Putamen (tissue), 1 donor: ENCODE results near the gene SSBP2.
"Not testable (repeated sequence)": the region's sequence is repeated elsewhere in the genome, so short reads cannot be mapped to it uniquely, and the experiment has no call there.

ENCODE experiments used
- DNase-seq: peaks from one replicate; pipeline ENCODE4 v3.0.0-alpha.2; 2016; ENCODE audit warnings: low spot score

The SSBP2 gene

DNA sequence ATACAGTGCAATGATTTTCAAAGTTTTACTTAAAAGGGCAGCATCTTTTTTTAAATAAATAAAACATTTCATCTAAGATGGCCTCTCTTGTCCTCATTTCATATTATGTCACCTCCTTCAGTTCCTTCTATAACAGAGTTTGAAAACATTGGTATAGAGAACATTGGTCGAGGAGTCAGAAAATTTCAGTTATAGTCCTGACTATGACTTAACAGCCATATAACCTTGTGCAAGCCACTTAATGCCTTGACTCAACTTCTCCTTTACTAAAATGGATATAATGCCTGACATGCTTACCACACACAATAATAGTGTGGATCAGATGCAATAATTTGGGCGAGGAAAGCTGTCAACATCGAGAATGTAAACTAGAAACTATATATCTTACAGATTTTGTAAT, 22.6 kb downstream of the SSBP2 start:
- no peak for DNase-seq

DNA sequence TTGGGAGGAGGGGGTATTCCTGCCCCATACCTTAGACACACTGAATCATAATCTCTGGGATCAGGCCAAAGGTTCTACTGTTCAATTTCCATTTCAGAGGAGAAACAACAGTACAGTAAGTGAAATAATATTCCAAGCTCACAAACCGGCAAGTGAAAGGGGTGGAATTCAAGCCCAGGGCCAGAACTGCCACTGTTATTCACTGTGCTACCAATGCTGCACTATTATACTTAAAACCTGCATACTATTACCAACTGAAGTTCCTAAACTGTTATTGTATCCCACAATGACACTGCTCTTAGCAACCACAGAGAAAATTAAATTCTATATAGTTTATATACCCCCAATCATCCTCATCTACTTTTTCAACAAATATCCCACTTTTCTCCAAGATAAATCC, 24.6 kb downstream of the SSBP2 start:
- DNase-seq, result no peak

DNA sequence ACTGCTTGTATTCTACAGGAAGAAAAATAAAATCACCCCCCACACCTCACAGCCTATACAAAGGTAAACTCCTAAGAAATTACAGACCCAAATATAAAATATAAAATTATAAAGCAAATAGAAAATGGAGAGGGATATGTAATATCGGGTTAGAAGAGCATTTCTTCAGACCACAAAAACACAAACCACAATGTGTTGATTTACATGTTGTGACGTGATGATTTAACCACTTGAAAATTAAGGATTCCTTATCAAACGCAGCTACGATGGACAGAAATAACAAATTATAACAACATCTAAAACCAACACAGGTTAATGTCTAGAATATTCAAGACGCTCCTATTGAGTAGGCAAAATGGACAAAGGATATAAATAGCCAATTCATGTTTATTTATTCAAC, 26.3 kb downstream of the SSBP2 start:
- DNase-seq, result no peak

DNA sequence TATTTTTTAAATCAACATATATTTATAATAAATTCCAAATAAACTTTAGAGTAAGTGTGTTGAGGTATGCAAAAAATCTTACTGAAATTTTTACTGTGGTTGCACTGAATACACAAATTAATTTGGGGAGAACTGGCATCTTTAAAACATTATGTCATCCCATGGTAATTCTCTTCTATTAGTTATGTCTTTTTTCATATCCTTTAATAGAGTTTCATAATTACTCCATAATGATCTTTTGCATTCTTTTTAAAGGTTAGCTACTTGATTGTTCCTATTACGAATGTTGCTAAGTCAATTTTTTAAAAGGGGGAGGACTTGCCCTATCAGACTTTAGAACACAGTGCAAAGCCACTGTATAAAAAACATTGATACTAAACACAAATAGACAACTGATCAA, 26.8 kb downstream of the SSBP2 start:
- no peak for DNase-seq

DNA sequence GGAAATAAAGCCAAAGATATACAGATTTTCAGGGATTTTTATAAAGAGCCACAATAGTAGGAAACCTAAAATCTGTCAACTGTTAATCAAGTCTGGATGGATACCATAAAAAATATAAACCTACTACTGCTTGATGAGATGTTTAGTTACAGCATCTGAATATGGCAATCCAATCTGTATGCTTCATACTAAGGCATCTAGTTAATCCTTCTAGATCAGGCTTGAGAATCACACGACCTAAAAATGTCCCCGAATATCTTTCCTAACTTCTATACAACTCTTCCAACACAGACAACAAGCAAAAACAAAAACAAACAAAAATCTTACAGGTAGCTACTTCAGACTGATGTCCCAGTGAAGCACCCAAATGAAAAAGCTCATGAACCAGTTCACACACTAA, 29.8 kb downstream of the SSBP2 start:
- DNase-seq, result no peak

DNA sequence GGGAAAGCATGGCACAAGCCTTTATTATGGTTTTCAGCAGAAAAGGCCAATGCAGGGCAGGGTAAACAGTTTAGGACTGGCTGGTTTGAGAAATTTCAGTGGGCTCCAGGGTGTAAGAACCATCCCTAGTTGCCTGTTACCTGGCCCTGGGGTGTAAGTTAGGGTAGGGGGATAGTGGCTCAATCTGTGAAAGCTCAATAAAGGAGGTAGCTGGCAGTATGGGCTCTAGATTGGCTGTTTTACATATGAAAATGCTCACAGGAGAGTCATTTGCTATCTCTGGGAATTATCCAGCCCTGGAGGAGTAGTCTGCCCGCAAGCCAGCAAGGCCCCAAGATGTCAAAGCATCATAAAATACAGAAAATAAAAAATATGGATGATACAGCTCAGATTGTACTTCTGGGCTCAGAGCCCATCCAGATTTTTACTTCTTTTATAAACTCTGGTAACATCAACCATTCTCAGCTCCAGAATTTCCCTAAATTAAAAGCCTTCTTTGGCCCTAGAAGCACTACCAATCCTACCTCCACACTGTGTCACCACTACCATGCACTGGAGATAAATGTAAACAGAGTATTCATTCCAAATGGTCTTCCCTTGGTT, 31.1 kb downstream of the SSBP2 start:
- no peak for DNase-seq

DNA sequence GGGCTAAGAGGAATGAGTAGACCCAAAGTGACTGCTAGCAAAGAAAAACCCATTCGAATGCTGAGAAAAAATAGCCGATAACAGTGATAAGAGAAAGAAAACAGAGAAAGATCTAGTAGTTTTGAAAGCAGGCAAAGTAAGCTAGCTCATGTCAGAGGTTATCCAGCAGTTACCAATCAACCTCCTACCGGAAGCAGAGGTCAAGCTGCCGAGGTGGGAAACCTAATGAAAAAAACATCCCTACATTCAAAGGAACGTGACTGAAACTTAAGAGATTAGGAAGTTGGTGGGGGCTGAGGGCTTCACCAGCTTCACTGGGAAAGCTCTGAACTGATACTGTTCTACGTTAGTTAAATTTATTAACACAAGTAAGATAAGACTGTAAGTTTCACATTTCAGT, 32.6 kb downstream of the SSBP2 start:
- DNase-seq, result no peak

DNA sequence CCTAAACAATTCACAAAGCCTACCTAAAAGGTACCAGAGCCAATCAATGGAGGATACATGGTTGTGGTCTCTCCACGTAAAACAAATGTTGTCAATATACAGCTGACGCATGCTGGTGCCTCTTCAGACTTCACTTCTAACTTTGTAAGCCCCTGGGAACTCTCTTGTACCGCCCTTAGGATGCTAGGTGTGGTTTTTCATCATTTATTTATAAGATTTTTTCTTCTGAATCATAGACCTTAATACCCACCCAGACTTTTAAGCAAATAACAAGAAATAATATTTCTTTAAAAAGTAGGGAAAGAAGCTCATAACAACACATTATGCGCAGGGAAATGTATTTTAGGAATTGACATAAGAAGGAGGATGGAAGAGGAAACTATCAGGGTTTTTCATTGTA, 33.0 kb downstream of the SSBP2 start:
- DNase-seq, result no peak

DNA sequence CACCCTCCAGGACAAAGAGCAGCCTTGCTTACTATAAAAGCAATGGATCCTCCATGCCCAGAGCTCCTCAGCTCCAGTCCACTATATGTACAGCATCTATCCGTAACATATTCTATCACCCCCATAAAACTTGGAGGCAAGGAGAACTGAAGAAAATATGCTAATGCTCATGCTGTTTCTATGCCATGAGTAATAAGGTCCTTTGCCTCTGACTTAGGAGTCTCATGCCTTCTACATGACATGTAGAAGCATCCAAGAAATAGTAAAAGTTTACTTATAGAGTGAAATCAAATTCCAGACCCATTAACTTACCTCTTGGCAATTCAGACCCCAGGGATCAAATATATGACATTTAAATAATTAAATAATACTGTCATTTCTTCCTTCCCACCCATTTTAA, 33.7 kb downstream of the SSBP2 start:
- no peak for DNase-seq

DNA sequence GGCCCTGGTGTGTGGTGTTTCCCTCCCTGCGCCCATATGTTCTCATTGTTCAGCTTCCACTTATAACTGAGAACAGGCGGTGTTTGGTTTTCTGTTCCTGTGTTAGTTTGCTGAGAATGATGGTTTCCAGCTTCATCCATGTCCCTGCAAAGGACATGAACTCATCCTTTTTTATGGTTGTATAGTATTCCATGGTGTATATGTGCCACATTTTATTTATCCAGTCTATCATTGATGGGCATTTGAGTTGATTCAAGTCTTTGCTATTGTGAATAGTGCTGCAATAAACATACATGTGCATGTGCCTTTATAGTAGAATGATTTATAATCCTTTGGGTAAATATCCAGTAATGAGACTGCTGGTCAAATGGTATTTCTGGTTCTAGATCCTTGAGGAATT, 36.8 kb downstream of the SSBP2 start:
- DNase-seq, result not testable (repeated sequence)

DNA sequence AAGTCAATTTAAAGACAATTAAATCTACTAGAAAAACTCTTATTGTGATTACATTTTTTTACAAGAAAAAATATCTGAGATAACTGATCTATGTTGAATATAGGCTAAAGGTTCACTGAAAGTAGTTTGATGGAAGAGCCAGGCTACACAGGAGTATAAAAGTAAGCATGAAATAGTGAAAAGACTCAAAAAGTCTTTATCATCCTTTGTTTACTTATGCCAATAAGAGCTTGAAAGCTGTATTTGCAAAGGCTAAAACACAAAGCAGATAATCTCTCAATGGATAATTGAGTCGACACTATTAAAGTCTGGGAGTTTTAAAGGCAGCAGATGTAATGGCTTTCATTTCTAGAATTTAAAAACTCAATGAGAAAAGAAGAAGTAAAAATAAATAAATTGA, 42.0 kb downstream of the SSBP2 start:
- no peak for DNase-seq

DNA sequence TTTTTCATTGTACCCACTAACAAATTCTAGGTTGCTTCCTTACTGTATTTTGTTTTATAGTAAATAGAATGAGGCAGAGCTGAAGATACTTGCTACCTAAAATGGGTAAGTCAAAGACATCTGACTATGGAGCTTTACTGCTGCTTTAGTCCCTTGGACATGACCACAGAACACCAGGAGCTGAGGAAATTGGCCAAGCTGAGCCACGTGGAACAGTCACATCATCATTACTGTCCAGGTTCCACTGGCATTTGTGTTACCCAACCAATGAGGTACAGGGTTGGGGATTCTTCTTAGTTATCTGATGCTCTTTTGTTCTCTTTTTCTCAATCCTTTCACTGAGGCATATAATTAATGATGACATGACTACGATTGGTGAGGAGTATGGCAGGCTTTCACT, 47.1 kb downstream of the SSBP2 start:
- DNase-seq, result no peak

DNA sequence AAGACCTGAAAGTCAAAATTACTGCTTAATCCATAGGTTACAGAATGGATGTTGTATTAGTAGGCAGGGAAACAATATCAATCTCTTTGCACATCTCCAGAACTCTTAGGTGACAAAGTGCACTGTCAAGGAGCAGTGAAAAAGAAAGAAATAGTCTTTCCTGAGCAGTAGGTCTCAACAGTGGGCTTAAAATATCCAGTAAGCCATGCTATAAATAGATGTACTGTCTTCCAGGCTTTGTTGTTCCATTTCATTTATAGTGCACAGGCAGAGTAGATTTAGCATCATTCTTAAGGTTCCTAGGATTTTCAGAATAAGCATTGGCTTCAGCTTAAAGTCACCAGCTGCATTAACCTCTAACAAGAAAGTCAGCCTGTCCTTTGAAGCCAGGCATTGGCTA, 50.7 kb downstream of the SSBP2 start:
- DNase-seq, result no peak

DNA sequence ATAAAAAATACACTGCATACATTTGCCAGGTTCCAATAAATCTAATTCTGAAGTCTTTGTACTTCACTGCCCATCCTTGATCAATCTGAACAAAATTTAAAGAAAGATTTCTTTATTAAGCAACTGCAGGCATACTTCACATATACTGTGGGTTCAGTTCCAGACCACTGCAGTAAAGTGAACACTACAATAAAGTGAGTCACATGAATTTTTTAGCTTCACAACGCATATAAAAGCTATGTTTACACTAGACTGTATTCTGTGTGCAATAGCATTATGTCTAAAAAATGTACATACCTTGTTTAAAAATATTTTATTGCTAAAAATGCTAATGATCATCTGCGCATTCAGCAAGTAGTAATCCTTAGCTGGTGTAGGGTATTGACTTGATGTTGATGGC, 52.1 kb downstream of the SSBP2 start:
- DNase-seq, result no peak

DNA sequence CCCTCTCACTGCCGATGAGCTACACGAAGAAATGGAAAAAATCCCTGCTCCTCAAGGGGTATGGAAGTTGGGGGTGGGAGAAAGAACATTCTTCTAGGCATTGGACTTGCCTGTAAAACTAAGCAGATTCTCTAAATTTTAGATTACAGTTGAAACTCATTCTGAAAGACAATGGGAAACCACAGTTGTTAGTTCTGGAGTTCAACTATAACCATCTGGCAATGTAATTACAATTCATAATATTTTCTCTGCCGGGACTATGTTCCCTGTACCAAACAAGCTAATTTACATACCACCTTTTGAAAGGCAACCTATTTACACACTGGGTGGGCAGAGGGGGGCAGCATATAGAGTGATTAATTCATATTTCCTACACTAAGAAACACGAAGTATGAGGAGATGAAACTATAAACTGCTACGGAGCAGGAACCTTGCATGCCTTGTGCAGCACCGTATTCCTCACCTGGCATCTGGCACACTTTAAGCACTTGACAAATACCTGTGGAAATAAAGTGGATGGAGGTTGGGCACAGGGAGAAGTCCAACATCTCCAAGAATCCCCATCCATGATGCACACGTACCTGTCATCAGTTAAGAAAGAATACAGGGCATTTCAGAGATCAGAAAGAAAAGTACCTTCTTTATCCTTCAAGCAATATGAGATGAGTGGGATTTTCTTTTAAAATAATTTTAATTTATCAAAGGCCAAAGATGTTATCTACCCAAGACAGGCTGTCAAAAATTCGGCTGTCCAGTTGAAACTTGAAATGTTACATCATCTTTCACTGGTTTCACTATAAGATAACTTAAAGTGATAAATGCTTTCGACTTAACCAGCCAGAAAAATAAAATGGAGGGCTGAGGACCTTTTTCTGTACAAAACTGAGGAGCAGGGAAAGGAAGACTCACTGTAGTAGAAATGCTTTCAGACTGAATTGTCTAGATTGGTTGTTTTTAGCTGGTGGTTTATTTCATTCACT, 54.2 kb downstream of the SSBP2 start:
- DNase-seq, result no peak

DNA sequence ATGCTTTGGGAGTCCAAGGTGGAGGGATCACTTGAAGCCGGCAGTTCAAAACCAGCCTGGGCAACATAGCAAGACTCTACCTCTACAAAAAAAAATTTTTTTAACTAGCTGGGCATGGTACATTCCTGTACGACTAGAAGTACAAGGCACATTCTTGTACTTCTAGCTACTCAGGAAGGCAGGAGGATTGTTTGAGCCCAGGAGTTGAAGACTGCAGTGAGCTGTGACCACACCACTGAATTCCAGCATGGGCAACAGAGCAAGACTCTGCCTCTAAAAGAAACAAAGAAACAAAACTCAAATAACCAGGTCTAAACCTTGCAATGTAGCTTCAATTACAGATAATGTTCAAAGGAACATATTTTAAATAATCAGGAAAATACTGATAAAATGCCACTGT, 56.2 kb downstream of the SSBP2 start:
- DNase-seq, result no peak

DNA sequence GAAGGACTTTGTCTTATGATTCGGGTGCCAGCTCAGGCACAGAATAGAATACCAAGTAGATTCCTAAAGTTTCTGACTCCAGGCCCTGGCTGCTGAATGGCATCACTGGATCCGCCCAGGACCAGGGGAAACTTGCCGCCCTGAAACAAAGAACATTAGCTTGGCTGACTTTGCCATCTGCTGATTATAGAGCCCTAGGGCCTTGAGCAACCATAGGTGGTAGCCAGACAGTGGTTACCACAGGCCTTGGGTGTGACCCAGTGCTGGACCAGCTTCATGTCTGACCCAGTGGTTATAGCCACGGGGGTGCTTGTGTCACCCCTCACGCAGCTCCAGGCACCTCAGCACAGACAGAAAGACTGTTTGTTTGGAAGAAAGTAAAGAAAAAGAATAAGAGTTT, 62.7 kb downstream of the SSBP2 start:
- DNase-seq, result no peak

DNA sequence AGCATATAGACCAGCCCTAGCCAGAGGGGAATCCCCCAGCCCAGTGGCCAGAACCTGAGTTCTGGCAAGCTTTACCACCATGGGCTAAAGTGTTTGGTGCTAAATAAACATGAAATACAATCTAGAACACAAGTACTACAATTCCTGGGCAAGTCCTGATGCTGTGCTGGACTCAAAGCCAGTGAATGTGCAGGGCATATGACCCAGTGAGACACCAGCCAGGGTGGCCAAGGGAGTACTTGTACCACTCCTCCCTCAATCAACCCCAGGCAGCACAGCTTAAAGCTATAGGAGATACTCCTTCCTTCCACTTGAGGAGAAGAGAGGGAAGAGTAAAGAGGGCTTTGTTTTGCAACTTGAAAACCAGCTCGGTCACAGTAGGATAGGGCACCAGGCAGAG, 63.6 kb downstream of the SSBP2 start:
- DNase-seq, result no peak

DNA sequence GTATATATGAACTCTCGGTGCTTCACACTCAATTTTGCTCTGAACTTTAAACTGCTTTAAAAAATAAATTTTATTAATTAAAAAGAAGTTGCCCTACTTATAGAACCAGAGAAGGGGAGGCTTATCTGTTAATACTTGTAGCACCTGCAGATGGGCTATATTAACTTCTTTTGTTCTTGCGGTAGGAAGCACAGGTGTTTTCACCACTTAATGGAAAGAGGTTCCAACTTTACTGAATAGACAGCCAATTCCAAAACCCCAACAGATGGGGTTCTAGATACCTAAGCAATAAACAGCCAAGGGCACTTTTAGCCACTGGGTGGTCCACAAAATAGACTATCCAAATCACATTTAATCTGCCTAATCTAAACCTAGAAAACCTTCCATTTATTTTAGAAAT, 65.4 kb downstream of the SSBP2 start:
- DNase-seq, result no peak

DNA sequence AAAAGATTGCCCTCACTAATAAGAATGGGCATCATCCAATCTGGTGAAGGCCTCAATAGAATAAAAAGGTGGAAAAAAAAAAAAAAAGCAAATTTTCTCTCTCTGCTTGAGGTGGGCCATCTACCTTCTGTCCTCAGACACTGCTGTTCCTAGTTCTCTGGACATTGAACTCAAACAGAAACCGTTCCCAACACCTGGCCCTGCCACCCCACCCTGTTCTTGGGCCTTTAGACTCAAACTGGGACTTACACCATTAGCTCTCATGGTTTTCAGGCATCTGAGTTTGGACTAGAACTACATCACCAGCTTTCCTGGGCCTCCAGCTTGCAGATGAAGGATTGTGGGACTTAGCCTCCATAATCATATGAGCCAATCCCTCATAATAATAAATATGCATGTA, 71.0 kb downstream of the SSBP2 start:
- DNase-seq, result no peak

DNA sequence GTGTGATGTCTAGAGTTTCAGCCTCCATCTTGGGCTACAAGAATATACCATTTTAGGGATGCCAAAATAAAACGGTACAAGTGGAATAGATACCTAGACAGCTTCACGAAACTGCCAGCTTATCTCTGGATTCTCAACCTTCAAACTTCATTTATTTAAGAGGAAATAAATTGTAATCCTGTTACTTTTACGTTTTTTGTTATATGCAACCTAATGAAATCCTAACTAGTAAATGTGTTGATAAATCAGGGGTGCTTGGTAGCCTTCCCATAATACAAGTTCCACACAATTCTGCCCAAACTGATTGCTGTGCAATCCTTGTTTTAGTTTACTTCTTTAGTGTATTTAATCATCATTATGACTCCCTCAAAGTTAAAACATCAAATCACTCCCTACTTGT, 75.5 kb downstream of the SSBP2 start:
- no peak for DNase-seq

DNA sequence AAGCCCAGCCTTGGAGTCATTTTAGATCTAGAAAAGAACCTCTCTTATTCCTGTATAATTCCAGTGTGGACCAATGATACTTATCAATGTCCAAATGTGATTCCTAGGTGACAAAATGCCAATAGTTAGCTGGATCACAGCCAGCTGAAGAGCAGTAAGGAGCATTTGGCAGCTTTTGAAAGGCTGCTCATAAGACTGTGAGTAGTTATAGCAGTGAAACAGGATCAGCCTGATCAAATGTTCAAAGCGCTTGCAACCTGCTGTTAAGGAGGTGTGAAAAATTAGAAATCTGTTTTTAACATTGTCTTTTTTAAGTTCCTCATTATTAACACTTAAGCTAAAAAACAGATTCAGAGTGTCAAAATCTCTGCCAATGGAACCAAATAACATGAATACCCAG, 85.1 kb downstream of the SSBP2 start:
- no peak for DNase-seq

DNA sequence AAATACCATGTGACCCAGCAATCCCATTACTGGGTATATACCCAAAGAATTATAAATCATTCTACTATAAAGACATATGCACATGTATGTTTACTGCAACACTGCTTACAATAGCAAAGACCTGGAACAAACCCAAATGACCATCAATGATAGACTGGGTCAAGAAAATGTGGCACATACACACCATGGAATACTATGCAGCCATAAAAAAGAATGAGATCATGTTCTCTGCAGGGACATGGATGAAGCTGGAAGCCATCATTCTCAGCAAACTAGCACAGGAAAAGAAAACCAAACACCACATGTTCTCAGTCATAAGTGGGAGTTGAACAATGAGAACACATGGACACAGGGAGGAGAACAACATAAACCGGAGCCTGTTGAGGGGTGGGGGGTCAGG, 90.3 kb downstream of the SSBP2 start:
- not testable (repeated sequence) for DNase-seq

DNA sequence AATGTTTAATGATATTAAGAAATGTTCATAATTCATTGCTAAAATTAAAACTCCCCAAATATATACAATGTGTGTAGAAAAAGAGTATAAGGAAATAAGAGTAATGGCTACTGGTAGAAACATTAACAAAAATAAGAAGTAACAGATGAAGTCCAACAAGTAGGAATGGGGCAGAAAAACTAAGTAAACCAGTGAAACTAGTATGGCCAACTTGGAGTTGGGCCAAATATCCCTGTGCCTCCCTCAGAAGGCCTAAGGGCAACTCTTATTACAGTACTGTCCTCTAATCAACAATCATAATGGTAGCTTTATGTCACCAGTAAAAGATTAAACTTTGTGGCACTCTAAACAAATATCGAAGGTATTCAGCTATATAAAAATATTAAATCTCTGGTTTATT, 93.5 kb downstream of the SSBP2 start:
- no peak for DNase-seq
